ENCODE results near the gene P2RX3. TPM values are rescaled to one million over a fixed set of nuclear protein-coding genes. Genes with fewer than 3 reads are reported as not detected.

Gene P2RX3
- total RNA-seq, 4 donors from 2014 or later: not detected

GRCh38 chr11:57324154-57324885 lies 13.8 kb upstream of the P2RX3 start:
- in situ Hi-C loops (cut with MboI; ENCODE audit: low pct_ligation_motif_present in 1 of 4, low pct_unique_long_range_greater_than_20kb in 1 of 4, low sequenced_read_pairs in 3 of 4) (no loop called here), intact Hi-C loops (cut with DNase I; ENCODE audit: low total_unique reads) (loop anchor here (10.0 kb wide), 1 partner anchor 340 kb away; the partner anchor contains the start of gene ZDHHC5)
- Histone ChIP-seq H3K36me3 (peaks cover 0 to 8% (median 4%) of the 10 kb centered on the region in 4 donors), H3K27me3 (no peaks in the 10 kb centered on the region), H3K4me3 (peak overlapping the region; percentile 81 to 97 (median 86)), H3K4me1 (peaks cover 24 to 59% (median 51%) of the 10 kb centered on the region in 4 donors), H3K27ac (peak overlapping the region; percentile 92 to 98 (median 96)), H3K9me3 (no peaks in the 10 kb centered on the region)
- TF ChIP-seq EP300 (IDR thresholded peaks at IDR 0.05; ENCODE audit: low read depth) (no peak), POLR2AphosphoS5 (IDR thresholded peaks at IDR 0.05) (no peak), POLR2A (IDR thresholded peaks at IDR 0.05) (no peak), CTCF (IDR thresholded peaks at IDR 0.05) (no peak)
- DNase-seq: peak; percentile 49
- 5% methylated on average over 23 of the region's 64 CpGs; no CpG with 5 or more reads in 1 of the 2 donors for WGBS, 2 donors (ENCODE audit: low coverage in 1 of 2)

GRCh38 chr11:57324886-57325734 lies 13.0 kb upstream of the P2RX3 start, which contains the start of gene TNKS1BP1:
TSS of gene TNKS1BP1 (minus strand) at chr11:57324952. CDS start at chr11:57321885, 3,067 bp downstream.
- peak; percentile 75 to 84 (median 76) for TF ChIP-seq POLR2AphosphoS5 (IDR thresholded peaks at IDR 0.05)
- TF ChIP-seq EP300 (IDR thresholded peaks at IDR 0.05; ENCODE audit: low read depth): no peak
- TF ChIP-seq POLR2A (IDR thresholded peaks at IDR 0.05): peak; percentile 90
- peak in 2 of 5 experiments; percentile 34 to 35 for TF ChIP-seq CTCF (IDR thresholded peaks at IDR 0.05)
- Histone ChIP-seq H3K36me3 (peaks cover 0 to 14% (median 6%) of the 10 kb centered on the region in 4 donors), H3K27ac (peak within 1 kb of the TSS; percentile 92 to 98 (median 96)), H3K9me3 (no peaks in the 10 kb centered on the region), H3K4me3 (peak within 1 kb of the TSS; percentile 81 to 97 (median 86)), H3K27me3 (no peaks in the 10 kb centered on the region), H3K4me1 (peaks cover 20 to 56% (median 49%) of the 10 kb centered on the region in 4 donors)
- DNase-seq: peak; percentile 99
- WGBS, 2 donors (ENCODE audit: low coverage in 1 of 2): 0 to 1% methylated on average over 6 to 40 of the region's 61 CpGs
- in situ Hi-C loops (cut with MboI; ENCODE audit: low pct_ligation_motif_present in 1 of 4, low pct_unique_long_range_greater_than_20kb in 1 of 4, low sequenced_read_pairs in 3 of 4): loop anchor here in 3 of 4 donors (25.0 kb wide), 2 partner anchors 162 to 312 kb away; partner anchors contain the start of gene YPEL4 (in 2 of the 3)
- intact Hi-C loops (cut with DNase I; ENCODE audit: low total_unique reads): loop anchor here (10.0 kb wide), 1 partner anchor 340 kb away; the partner anchor contains the start of gene ZDHHC5

GRCh38 chr11:57325735-57326048 lies 12.5 kb upstream of the P2RX3 start:
- in situ Hi-C loops (cut with MboI; ENCODE audit: low pct_ligation_motif_present in 1 of 4, low pct_unique_long_range_greater_than_20kb in 1 of 4, low sequenced_read_pairs in 3 of 4): loop anchor here in 3 of 4 donors (25.0 kb wide), 2 partner anchors 162 to 312 kb away; partner anchors contain the start of gene YPEL4 (in 2 of the 3)
- WGBS, 2 donors (ENCODE audit: low coverage in 1 of 2): 25% methylated on average over 6 of the region's 6 CpGs; no CpG with 5 or more reads in 1 of the 2 donors
- peak overlapping the region in 3 of 4 donors; percentile 85 to 97 (median 87) for H3K4me3 ChIP-seq

More at GRCh38 chr11:57325735-57326048, 12.5 kb upstream of the P2RX3 start:
- peak; percentile 85 for DNase-seq
- Histone ChIP-seq H3K27ac (peak overlapping the region; percentile 92 to 98 (median 96)), H3K36me3 (peaks cover 0 to 14% (median 6%) of the 10 kb centered on the region in 4 donors), H3K27me3 (no peaks in the 10 kb centered on the region), H3K4me1 (peaks cover 18 to 50% (median 46%) of the 10 kb centered on the region in 4 donors), H3K9me3 (no peaks in the 10 kb centered on the region)
- no peak for TF ChIP-seq POLR2A (IDR thresholded peaks at IDR 0.05)
- TF ChIP-seq POLR2AphosphoS5 (IDR thresholded peaks at IDR 0.05): peak; percentile 35 to 89 (median 87)
- TF ChIP-seq CTCF (IDR thresholded peaks at IDR 0.05): no peak
- TF ChIP-seq EP300 (IDR thresholded peaks at IDR 0.05; ENCODE audit: low read depth): peak; percentile 82
- intact Hi-C loops (cut with DNase I; ENCODE audit: low total_unique reads): loop anchor here (10.0 kb wide), 1 partner anchor 339 kb away; the partner anchor contains the start of gene ZDHHC5

All from transverse colon (tissue), 4 donors.